H7 (cell line): ENCODE data around the gene VGF. TPM values are rescaled to one million over a fixed set of nuclear protein-coding genes. Genes with fewer than 3 reads are reported as not detected.
A peak's percentile ranks its signal among the peaks of the same experiment; 100 is the strongest.
"Not testable (repeated sequence)": the region's sequence is repeated elsewhere in the genome, so short reads cannot be mapped to it uniquely, and the experiment has no call there.

Experiments
- DNase-seq: peaks from one replicate; pipeline ENCODE4 v3.0.0; 2012
- H3K27me3 ChIP-seq: 2 replicates; pipeline ENCODE4 v1.6.0; 2011; ENCODE audit warnings: mild to moderate bottlenecking, low read length; ENCODE audit not compliant: control insufficient read depth, insufficient read depth
- H3K36me3 ChIP-seq: replicated peaks from 2 replicates; pipeline ENCODE4 v1.5.1; 2011; ENCODE audit warnings: low read length; ENCODE audit not compliant: control insufficient read depth, insufficient read depth
- H3K4me3 ChIP-seq: 2 replicates; pipeline ENCODE4 v1.5.1; 2011; ENCODE audit warnings: low read depth, mild to moderate bottlenecking, control low read depth, low read length, moderate library complexity; ENCODE audit not compliant: insufficient read depth
- total RNA-seq: library from RNA; depleted of rRNA; stranded (reverse); fragments of >200 nt; shearing (Covaris generic); gene quantifications from 2 replicates; pipeline ENCODE4 v1.2.3, GENCODE V29; 2014; rRNA removed

Gene VGF
- total RNA-seq = 12.0 and 22.5 TPM in 2 replicates

DNA sequence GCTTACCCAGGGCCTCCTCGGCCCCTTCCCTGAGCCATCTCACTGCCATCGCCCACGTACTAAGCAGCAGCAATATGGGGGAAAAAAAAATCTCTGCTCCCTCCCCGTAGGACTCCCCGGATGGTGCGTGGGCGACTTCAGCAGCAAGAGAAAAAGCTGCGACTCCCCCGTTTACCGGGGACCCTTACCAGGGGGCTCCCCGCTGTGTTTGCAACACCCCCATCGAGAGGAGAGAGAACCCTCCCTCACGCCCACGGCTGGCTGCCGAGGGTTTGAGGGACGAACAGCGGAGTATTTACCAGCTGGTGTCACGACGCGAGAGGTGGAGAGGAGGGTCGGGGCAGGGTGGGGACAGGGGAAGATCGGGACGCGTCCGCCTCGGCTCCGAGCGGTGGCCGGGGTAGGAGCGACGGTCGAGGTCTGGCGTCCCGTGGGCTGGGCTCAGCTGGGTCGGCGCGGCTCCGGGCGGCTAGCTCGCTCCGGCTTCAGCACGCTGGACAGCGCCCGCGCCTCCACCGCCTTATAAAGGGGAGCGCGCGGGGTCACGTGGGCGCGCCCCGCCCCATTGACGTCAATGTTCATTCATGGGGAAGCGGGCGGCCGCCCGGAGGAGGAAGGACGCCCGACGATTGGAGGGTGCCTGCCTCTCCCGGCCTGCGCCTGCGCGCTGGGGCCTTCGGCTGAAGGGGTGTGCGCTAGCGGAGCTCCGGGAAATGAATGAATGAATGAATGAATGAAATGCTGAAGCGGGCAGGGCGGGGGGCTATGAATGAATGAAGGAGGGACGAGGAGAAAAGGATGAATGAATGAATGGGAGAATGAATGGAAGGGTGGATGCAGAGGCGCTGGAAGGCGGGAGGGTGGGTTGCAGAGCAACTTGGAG is at the start of gene VGF:
VGF (minus strand) TSS at position 495 of the 883 bp plus-strand sequence. CDS start 726 bp downstream, outside the sequence.
- no peaks in the 10 kb centered on the region for H3K36me3 ChIP-seq
- peaks cover 51% of the 10 kb centered on the region for H3K27me3 ChIP-seq
- H3K4me3 ChIP-seq = peak within 1 kb of the TSS; percentile 70
- DNase-seq = peak; percentile 98

DNA sequence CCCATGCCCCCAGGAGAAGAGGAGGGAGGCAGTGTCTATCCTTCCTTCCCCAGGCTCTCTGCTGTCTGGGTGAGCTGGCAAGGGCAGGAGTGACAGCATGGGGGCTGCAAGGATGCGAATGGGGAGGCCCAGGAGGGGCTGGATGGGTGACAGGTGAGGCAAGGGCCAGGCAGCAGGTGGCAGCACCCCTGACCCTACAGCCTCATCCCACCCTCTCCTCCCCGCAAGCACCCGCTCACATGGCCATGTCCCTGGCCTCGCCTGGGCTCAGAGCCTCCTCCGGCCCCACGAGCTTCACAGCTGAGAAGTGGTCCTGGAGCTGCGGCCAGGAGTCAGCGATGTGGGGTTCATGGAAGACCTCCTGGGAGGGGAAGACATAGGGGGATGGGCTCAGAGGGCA is 46.6 kb upstream of the VGF start:
- peak; percentile 75 for DNase-seq
- H3K27me3 ChIP-seq = no peaks in the 10 kb centered on the region; the same call in 1 of the 2 replicates
- H3K36me3 ChIP-seq = peaks cover 2% of the 10 kb centered on the region
- H3K4me3 ChIP-seq = no peak overlapping the region

DNA sequence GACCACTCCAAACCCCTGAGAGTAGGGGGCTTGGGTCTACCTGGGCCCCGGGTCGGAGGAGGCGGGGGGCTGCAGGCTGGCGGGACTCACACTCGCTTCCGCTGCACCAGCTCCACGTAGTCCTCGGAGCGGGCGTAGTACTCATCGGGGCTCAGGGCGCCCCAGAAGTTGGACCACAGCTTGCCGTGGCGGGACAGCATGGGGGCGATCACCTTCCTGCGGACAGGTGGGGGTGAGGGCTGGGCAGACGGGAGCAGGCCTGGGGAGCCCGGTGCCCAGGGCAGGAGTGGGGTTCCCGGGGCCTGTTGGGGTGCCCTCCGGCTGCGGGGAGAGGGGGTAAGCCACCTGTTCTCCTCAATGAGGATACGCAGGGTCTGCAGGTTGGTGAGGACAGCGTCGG is 46.1 kb upstream of the VGF start:
- DNase-seq = no peak
- peaks cover 2% of the 10 kb centered on the region for H3K36me3 ChIP-seq
- H3K4me3 ChIP-seq = no peak overlapping the region
- no peaks in the 10 kb centered on the region for H3K27me3 ChIP-seq

DNA sequence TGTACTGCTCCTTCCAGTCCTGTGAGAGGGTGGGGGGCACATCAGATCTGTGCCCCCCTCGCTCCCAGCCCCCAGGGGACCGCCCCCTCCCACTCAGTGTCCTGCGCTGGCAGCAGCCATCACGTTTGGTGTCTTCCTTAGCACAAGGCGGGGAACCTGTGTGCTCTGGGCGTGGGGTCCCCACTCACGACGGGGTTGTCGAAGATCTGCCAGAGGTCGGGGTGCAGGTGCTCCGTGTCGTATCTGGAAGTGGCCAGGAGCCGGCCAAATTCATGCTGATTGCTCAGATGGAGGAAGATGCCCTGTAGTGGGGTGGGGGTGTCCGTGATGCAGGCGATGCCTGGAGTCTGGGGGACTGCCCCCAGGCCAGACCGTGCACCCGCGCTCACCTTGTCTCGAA is 44.8 kb upstream of the VGF start:
- peak; percentile 48 for DNase-seq
- Histone ChIP-seq H3K4me3 (no peak overlapping the region), H3K36me3 (peaks cover 2% of the 10 kb centered on the region), H3K27me3 (no peaks in the 10 kb centered on the region)

DNA sequence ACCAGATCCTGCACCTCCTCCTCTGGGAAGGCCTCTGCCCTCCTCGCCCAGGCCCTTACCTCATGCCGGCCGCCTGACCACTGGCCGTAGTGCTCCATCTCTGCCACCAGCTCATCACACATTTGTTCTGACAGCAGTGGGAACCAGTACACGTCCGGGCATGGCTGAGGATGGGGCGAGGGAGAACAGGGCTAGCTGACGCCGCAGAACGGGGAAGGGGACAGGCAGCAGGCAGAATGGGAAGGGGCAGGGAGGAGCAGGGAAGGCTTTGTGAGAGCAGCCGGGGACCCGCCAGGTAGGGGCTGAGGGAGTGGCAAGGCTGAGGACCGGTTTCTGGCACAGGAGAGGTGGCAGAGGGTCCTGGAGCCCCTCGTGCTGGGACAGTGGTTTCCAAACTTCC is 43.4 kb upstream of the VGF start:
- DNase-seq = peak; percentile 36
- no peak overlapping the region for H3K4me3 ChIP-seq
- H3K36me3 ChIP-seq = no peaks in the 10 kb centered on the region; the same call in 1 of the 2 replicates
- H3K27me3 ChIP-seq = no peaks in the 10 kb centered on the region

DNA sequence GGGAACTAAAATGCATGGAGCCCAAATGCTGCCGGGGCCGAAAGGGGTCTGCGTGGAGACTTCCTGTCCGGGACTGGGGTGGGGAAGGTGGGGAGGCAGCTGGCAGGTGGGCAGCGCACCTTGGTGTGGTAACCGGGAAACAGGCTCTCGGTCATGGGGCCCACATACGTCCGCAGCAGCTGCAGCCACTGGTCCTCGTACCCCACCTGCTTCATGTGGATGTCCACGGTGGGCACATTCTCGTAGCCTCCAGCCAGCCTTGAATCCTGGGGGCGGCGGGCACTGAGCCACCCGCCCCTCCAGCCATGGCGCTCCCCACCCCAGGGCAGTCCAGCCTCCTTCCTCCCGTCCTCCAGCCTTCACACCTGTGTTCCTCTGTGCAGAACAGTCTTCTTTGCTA is 42.1 kb upstream of the VGF start:
- H3K36me3 ChIP-seq = no peaks in the 10 kb centered on the region; the same call in 1 of the 2 replicates
- peak; percentile 48 for DNase-seq
- H3K27me3 ChIP-seq = peaks cover 4% of the 10 kb centered on the region
- H3K4me3 ChIP-seq = no peak overlapping the region

DNA sequence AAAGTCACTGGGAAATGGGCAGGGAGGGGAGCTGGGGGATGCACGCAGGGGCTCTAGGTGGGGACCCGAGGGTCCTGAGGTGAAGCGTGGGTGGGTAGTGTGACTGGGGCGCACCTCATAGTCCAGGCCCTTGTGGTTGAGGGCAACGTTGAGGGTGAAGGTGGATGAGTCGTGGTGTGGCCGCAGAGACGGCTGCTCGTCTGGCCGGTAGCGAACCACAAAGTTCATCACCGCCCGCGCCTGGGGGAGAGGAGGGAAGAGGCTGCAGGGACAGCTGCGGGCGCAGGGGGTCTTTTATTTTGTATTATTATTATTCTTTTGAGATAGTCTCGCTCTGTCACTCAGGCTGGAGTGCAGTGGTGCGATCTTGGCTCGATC is 41.3 kb upstream of the VGF start:
- Histone ChIP-seq H3K4me3 (no peak overlapping the region), H3K36me3 (no peaks in the 10 kb centered on the region; the same call in 1 of the 2 replicates), H3K27me3 (peaks cover 12% of the 10 kb centered on the region)
- no peak for DNase-seq

DNA sequence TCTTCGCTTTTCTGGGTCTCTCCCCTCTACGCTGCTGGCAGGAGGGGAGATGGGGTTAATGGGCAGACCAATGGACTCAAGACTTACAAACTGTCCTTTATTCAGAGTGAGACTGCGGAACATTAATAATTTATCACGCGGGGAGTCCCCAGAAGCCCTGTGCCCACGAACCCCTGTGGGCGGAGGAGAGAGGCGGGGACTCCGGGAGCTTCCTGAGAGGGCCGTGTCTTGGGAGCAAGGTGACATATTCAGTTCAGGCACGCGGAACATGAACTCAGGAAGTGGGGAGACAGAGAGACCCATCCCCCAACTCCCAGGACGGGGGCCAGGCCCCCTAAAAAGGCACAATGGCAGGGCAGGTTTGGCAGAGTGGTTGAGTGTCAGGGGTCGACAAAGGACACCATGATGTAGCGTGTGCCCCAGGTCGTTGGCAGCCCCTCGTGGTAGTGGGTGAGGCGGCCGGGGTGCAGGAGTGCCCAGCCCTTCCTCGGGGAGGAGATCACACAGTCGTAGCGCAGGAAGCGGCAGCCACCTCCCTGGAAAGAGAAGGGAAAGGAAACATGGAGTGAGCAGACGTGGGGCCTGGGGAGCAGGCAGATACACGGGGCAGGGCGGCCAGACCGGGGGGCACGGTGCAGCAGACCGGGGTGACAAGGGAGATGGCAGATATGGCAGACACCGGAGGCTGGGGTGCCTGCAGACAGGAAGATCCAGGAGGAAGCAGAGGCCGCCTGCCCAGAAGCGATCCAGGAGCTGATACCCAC is 40.7 kb upstream of the VGF start:
- no peaks in the 10 kb centered on the region; the same call in 1 of the 2 replicates for H3K36me3 ChIP-seq
- peak; percentile 41 for DNase-seq
- no peak overlapping the region for H3K4me3 ChIP-seq
- peaks cover 13% of the 10 kb centered on the region for H3K27me3 ChIP-seq

DNA sequence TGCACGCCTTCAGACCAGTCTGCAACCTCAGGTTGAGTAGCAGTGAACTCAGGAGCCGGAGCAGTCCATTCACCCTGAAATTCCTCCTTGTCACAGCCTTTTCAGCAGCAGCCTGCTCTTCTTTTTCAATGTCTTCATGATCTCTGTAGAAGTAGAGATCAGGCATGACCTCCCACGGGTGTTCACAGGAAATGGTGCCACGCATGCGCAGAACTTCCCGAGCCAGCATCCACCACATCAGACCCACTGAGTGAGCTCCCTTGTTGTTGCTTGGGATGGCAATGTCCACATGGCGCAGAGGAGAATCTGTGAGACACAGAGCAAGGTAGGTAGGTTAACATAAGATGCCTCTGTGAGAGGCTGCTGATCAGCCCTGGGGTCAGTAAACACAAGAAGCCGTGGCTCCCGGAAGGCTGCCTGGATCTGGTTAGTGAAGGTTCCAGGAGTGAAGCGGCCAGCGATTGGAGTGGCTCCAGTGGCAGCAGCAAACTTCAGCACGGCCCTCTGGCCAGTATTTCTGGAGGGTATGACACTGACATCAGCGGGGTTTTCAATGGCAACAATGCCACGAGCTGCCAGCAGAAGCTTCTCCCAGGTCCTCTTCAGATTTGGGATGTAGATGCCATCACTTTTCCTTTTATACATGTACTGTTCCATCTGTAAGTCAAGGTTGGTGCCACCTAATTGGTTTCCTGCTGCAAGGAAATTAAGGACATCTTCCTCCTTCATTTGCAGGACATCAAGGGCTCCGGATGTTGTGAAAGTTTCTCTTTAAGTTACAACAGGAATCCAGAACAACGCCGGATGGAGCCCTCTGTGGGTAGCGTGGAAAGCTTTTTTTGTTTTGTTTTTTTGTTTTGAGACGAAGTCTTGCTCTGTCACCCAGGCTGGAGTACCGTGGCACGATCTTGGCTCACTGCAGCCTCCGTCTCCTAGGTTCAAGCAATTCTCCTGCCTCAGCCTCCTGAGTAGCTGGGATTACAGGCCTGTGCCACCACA is 38.7 kb upstream of the VGF start:
- not testable (repeated sequence) for DNase-seq, H3K4me3 ChIP-seq, H3K36me3 ChIP-seq
- H3K27me3 ChIP-seq = peaks cover 13% of the 10 kb centered on the region

DNA sequence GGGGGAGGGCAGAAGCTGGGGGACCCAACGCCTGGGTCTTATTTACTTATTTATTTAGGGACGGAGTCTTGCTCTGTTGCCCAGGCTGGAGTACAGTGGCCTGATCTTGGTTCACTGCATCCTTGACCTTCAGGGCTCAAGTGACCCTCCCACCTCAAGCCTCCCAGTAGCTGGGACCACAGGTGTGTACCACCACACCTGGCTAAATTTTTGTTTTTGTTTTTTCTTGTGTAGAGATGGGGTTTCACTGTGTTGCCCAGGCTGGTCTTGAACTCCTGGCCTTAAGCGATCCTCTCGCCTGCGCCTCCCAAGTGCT is 37.2 kb upstream of the VGF start:
- H3K4me3 ChIP-seq = no peak overlapping the region
- H3K27me3 ChIP-seq = peaks cover 13% of the 10 kb centered on the region
- no peaks in the 10 kb centered on the region; the same call in 1 of the 2 replicates for H3K36me3 ChIP-seq
- DNase-seq = no peak

DNA sequence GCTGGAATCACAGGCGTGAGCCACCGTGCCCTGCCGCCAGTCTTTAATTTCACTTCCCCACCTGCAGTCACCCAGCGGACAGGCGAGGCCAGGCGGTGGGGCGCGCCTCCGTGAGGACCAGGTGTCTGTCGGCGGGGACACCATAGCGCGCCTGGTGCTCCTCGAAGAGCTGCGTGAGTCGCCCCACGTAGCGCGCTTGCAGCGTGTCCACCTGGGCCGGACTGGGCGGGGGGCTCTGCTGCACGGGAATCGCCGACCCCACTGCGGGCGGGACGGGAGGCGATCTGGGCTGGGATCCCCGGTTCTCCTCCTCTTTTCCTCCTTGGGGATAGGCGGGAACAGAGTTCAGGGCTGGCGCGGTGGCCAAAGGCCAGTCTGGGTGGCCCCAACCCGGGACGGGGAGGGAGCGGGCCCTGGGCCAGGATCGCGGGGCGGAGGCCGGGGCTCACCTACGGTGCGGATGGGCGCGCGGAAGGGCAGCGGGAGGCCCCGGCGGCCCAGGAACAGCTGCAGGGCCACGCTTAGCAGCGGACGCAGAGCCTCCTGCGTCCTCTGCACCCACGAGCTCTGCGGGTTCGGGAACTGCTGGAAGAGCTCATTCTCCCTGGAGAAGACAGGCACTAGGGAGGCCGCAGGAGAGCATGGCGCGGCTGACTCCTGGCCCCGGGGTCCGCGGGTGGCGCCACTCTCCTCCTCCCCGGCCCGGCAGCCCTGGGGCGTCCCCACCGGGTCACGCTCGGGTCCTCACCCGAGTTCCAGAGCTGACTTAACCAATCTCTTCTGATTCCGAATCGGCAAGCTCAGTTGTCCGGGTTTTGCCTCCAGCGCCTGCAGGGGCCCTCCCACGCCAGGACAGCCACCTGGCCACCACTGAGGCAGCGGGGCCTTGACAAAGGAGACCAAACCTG is 36.6 kb upstream of the VGF start:
- peak overlapping the region; percentile 59 for H3K4me3 ChIP-seq
- no peaks in the 10 kb centered on the region; the same call in 1 of the 2 replicates for H3K36me3 ChIP-seq
- peaks cover 13% of the 10 kb centered on the region for H3K27me3 ChIP-seq
- peak; percentile 92 for DNase-seq

DNA sequence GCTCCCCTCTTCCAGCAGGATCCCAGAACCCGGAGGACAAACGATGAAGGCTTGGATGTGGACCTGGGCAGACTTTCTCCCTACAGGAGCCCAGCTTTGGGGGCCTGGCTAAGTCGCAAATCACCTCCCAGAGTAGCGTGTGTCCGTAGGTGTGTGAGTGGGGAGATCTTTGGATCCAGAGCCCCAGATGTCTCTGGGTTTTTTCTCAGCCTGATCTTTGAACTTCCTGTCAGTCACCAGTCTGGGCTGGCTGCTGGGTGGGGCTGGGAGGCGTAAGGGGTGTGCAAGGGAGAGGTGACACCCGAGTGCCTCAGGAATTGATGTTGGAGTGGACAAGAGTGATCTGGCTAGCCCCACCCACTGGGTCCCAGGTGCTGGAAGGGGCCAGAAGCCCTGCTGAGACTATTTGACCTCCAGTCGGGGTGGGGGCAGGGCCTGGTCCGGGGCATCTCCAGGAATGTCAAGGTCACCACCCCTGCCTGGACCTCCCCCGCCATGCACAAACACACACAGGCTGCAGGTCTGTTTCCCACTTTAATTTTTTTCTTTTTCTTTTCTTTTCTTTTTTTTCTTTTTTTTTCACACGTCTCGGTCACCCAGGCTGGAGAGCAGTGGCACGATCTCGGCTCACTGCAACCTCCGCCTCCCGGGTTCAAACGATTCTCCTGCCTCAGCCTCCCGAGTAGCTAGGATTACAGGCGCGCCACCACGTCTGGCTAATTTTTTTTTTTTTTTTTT is 35.7 kb upstream of the VGF start, which contains the start of gene MOGAT3:
MOGAT3 (minus strand) TSS at position 175 of the 738 bp plus-strand sequence. CDS start 182 bp downstream, outside the sequence.
- Histone ChIP-seq H3K4me3 (peak within 1 kb of the TSS; percentile 59), H3K36me3 (no peaks in the 10 kb centered on the region), H3K27me3 (peaks cover 13% of the 10 kb centered on the region)
- peak; percentile 80 for DNase-seq

DNA sequence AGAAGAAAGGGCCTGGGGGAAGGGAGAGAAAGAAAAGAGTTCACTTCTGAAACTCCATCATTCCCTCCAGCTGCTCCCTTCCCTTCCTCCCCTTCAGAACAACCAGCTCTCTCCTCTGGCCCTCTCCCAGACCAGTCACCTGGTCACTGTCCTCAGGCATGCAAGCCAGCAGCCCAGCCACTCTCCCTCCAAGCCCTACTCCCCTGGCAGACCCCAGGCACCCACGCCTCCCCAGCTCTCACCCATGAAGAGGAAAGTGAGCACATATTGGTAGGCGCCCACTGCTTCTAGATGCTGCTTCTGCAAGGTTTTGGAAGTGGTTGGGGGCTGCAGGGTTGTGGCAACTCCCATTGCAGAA is 35.1 kb upstream of the VGF start:
- Histone ChIP-seq H3K36me3 (no peaks in the 10 kb centered on the region), H3K4me3 (no peak overlapping the region), H3K27me3 (peaks cover 13% of the 10 kb centered on the region)
- peak; percentile 68 for DNase-seq
